Transverse colon (tissue), 4 donors: ENCODE measurements around the gene CLASP2. TPM values are rescaled to one million over a fixed set of nuclear protein-coding genes. Genes with fewer than 3 reads are reported as not detected.
A peak's percentile ranks its signal among the peaks of the same experiment; 100 is the strongest.

ENCODE experiments used
- DNase-seq: peaks from one replicate; pipeline ENCODE4 v3.0.0-alpha.2; 2019
- H3K27ac ChIP-seq, 4 donors: fragments of 200-600 bp; sonication (generic); 2 replicates each; pipeline ENCODE4 v1.5.1; 2016 to 2018; ENCODE audit warnings: inconsistent platforms in 4 of 4
- H3K27me3 ChIP-seq: fragments of 200-600 bp; sonication (generic); 2 replicates; pipeline ENCODE4 v1.5.1; 2017; ENCODE audit warnings: inconsistent platforms
- H3K36me3 ChIP-seq, 4 donors: fragments of 200-600 bp; sonication (generic); 2 replicates each; pipeline ENCODE4 v1.5.1; 2017 to 2019; ENCODE audit warnings: inconsistent platforms in 4 of 4
- H3K4me1 ChIP-seq, 4 donors: fragments of 200-600 bp; sonication (generic); 2 replicates each; pipeline ENCODE4 v1.5.1; 2017 to 2020; ENCODE audit warnings: inconsistent platforms in 4 of 4
- H3K4me3 ChIP-seq, 4 donors: fragments of 200-600 bp; sonication (generic); 1 replicate in 1 of 4; 2 replicates in 3 of 4; pipeline versions ENCODE4 v1.5.1 to v1.6.1; 2017 to 2019; ENCODE audit warnings: inconsistent platforms in 4 of 4
- H3K9me3 ChIP-seq, 2 donors: fragments of 200-600 bp; sonication (generic); 2 replicates each; pipeline ENCODE4 v1.5.1; 2017 to 2019; ENCODE audit warnings: inconsistent platforms in 2 of 2
- EP300 ChIP-seq: sonication (generic); formaldehyde crosslinking; IDR thresholded peaks from one replicate; pipeline ENCODE4 v1.6.1; 2017; ENCODE audit warnings: antibody characterized with exemption, low read depth
- POLR2A ChIP-seq: fragments of 450-650 bp; IDR thresholded peaks from one replicate; pipeline ENCODE4 v1.6.1; 2016; ENCODE audit warnings: antibody characterized with exemption, mild to moderate bottlenecking, moderate library complexity
- POLR2AphosphoS5 ChIP-seq, 3 donors: sonication (generic); formaldehyde crosslinking; IDR thresholded peaks; one replicate each; pipeline ENCODE4 v1.6.1; 2016; ENCODE audit warnings: antibody characterized with exemption in 3 of 3
- WGBS, 2 donors: methylation state at CpG; one replicate each; pipeline ENCODE4 v1.1.5; 2018; ENCODE audit warnings: low coverage in 1 of 2; 5-methylcytosine and 5-hydroxymethylcytosine counted together
- in situ Hi-C, 4 donors: fragments of 200-750 bp; cut with MboI; loops; one replicate each; pipeline versions ENCODE4 v1.15.0 to v1.15.1; 2017; ENCODE audit warnings: low sequenced_read_pairs in 3 of 4, low pct_ligation_motif_present in 1 of 4, low pct_unique_long_range_greater_than_20kb in 1 of 4
- intact Hi-C: fragments of 100-400 bp; cut with DNase I; formaldehyde crosslinking; loops from one replicate; pipeline ENCODE4 v1.15.1; 2023; ENCODE audit warnings: low total_unique reads
- total RNA-seq, 4 donors: library from RNA; depleted of rRNA; stranded (reverse); fragments of >200 nt; gene quantifications; one replicate each; pipeline ENCODE4 v1.1.0, GENCODE V29; 2016
- TF ChIP-seq, protein P1 (sequence below), 5 experiments: fragments of 200-600 bp in 3 of 5; fragments of 450-650 bp in 2 of 5; sonication (generic) in 3 of 5; IDR thresholded peaks; 1 replicate in 2 of 5; 2 replicates in 3 of 5; pipeline ENCODE4 v1.5.1; 2016 to 2017; ENCODE audit warnings: antibody characterized with exemption in 5 of 5, inconsistent platforms in 3 of 5, mild to moderate bottlenecking in 2 of 5, moderate library complexity in 1 of 5

CLASP2 gene
- total RNA-seq, 4 donors from 2014 or later = 50.0 to 119 (median 56.6) TPM

GRCh38 chr3:33722626-33723370, 4.7 kb upstream of the CLASP2 start:
- no peak for DNase-seq
- peaks cover 0 to 5% (median 0%) of the 10 kb centered on the region in 4 donors for H3K4me1 ChIP-seq
- no peaks in the 10 kb centered on the region for H3K27me3 ChIP-seq
- WGBS, 2 donors = 51 to 54% methylated on average over 2 of the region's 2 CpGs
- TF ChIP-seq EP300 = no peak
- TF ChIP-seq POLR2AphosphoS5 (IDR thresholded peaks at IDR 0.05) = no peak
- TF ChIP-seq POLR2A = no peak
- TF ChIP-seq, protein P1, sequence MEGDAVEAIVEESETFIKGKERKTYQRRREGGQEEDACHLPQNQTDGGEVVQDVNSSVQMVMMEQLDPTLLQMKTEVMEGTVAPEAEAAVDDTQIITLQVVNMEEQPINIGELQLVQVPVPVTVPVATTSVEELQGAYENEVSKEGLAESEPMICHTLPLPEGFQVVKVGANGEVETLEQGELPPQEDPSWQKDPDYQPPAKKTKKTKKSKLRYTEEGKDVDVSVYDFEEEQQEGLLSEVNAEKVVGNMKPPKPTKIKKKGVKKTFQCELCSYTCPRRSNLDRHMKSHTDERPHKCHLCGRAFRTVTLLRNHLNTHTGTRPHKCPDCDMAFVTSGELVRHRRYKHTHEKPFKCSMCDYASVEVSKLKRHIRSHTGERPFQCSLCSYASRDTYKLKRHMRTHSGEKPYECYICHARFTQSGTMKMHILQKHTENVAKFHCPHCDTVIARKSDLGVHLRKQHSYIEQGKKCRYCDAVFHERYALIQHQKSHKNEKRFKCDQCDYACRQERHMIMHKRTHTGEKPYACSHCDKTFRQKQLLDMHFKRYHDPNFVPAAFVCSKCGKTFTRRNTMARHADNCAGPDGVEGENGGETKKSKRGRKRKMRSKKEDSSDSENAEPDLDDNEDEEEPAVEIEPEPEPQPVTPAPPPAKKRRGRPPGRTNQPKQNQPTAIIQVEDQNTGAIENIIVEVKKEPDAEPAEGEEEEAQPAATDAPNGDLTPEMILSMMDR (IDR thresholded peaks at IDR 0.05) = no peak
- H3K4me3 ChIP-seq = no peak overlapping the region
- H3K27ac ChIP-seq = no peak overlapping the region
- no peaks in the 10 kb centered on the region for H3K36me3 ChIP-seq
- H3K9me3 ChIP-seq = no peaks in the 10 kb centered on the region
- in situ Hi-C loops = no loop called here
- intact Hi-C loops = no loop called here

DNA sequence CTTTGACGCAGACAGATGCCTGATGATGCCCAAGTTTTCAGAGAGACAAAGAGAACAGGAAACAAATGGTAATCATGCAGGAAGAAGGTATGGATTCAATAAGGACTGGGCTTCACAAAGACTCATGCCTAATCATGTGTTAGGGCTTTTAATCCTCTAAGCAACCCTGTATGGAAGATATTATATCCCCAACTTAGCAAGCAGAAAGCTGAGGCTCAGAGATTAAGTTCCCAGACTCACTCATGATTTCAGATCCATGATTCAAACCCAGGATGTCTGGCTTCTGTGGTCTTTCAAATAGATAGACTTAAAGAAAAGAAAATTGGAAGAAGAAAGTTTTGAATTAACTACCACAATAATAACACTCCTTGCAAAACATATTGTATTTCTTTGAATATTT, 4.1 kb upstream of the CLASP2 start:
- H3K27ac ChIP-seq = no peak overlapping the region
- no peak for TF ChIP-seq POLR2AphosphoS5 (IDR thresholded peaks at IDR 0.05)
- TF ChIP-seq, protein P1 (IDR thresholded peaks at IDR 0.05) = no peak
- in situ Hi-C loops = no loop called here

DNA sequence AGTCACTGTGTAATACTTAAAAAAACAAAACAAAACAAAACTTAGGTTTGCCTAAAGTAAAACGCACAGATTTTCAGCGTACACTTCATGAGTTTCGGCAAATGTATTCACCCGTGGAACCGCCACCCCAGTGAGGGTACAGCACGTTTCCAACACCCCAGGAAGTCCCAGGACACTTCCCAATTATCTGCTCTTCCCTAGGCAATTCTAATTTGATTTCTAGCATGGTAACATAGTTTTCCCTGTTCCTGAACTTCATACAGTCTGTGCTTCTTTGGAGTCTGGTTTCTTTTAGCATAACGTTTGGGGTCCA, 497 bp upstream of the CLASP2 start:
- peaks cover 0 to 14% (median 12%) of the 10 kb centered on the region in 4 donors for H3K4me1 ChIP-seq
- in situ Hi-C loops = loop anchor here in 1 of 4 donors (10.0 kb wide), 1 partner anchor 66 kb away; no protein-coding TSS in a partner anchor
- H3K27me3 ChIP-seq = no peaks in the 10 kb centered on the region
- no peaks in the 10 kb centered on the region for H3K9me3 ChIP-seq
- peak overlapping the region; percentile 94 to 99 (median 99) for H3K27ac ChIP-seq
- 1 to 12% methylated on average over 6 to 7 of the region's 7 CpGs for WGBS, 2 donors
- peak; percentile 8 for DNase-seq
- peak overlapping the region; percentile 53 to 95 (median 84) for H3K4me3 ChIP-seq
- TF ChIP-seq, protein P1 (IDR thresholded peaks at IDR 0.05) = no peak
- no peak for TF ChIP-seq EP300
- TF ChIP-seq POLR2A = no peak
- TF ChIP-seq POLR2AphosphoS5 (IDR thresholded peaks at IDR 0.05) = no peak
- intact Hi-C loops = loop anchor here (10.0 kb wide), 1 partner anchor 54 kb away; no protein-coding TSS in a partner anchor
- no peaks in the 10 kb centered on the region for H3K36me3 ChIP-seq

More for the DNA sequence above, 4.1 kb upstream of the CLASP2 start:
- Histone ChIP-seq H3K9me3 (no peaks in the 10 kb centered on the region), H3K27me3 (no peaks in the 10 kb centered on the region), H3K4me1 (peaks cover 0 to 5% (median under 1%) of the 10 kb centered on the region in 4 donors), H3K36me3 (no peaks in the 10 kb centered on the region), H3K4me3 (no peak overlapping the region)
- WGBS, 2 donors = 83 to 96% methylated on average over 1 of the region's 1 CpG
- intact Hi-C loops = no loop called here
- no peak for DNase-seq

DNA sequence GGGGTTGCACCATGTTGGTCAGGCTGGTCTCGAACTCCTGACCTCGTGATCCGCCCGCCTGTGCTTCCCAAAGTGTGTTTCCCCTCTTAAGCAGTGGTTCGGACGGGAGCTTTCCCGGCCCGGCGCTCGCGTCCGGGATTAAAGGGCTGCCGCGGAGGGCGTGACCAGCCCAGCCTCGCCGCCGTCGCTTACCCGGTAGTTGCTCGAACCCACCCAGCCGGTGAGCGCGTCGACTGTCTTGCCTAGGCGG, 513 bp downstream of the CLASP2 start:
- no peaks in the 10 kb centered on the region for H3K36me3 ChIP-seq
- no peaks in the 10 kb centered on the region for H3K27me3 ChIP-seq
- peak overlapping the region; percentile 53 to 95 (median 84) for H3K4me3 ChIP-seq
- peak; percentile 86 for DNase-seq
- H3K9me3 ChIP-seq = no peaks in the 10 kb centered on the region
- peaks cover 0 to 14% (median 12%) of the 10 kb centered on the region in 4 donors for H3K4me1 ChIP-seq
- intact Hi-C loops = loop anchor here (10.0 kb wide), 1 partner anchor 53 kb away; no protein-coding TSS in a partner anchor
- WGBS, 2 donors = 0% methylated on average over 26 of the region's 26 CpGs; no CpG with 5 or more reads in 1 of the 2 donors
- TF ChIP-seq, protein P1 (IDR thresholded peaks at IDR 0.05) = no peak
- no peak for TF ChIP-seq EP300
- TF ChIP-seq POLR2A = no peak
- TF ChIP-seq POLR2AphosphoS5 (IDR thresholded peaks at IDR 0.05) = peak in 1 of 3 donors; percentile 3
- peak overlapping the region; percentile 94 to 99 (median 99) for H3K27ac ChIP-seq
- in situ Hi-C loops = loop anchor here in 1 of 4 donors (10.0 kb wide), 1 partner anchor 67 kb away; no protein-coding TSS in a partner anchor
